Smooth muscle cell (in vitro differentiated cells): ENCODE results near the gene RFX8. TPM values are rescaled to one million over a fixed set of nuclear protein-coding genes. Genes with fewer than 3 reads are reported as not detected.

Experiments used
- DNase-seq: peaks from one replicate; lab custom pipeline; 2025; ENCODE audit not compliant: unreplicated experiment; lab: John Stamatoyannopoulos, UW
- H2AFZ ChIP-seq: fragments of 200-600 bp; sonication (generic); 2 replicates; pipeline ENCODE4 v1.6.0; 2016; ENCODE audit warnings: antibody characterized with exemption, low read depth, mild to moderate bottlenecking
- H3F3A ChIP-seq: fragments of 200-600 bp; sonication (generic); 2 replicates; pipeline ENCODE4 v1.6.0; 2017; ENCODE audit warnings: antibody characterized with exemption, low read depth
- H3K27ac ChIP-seq: fragments of 200-600 bp; sonication (generic); 2 replicates; pipeline ENCODE4 v1.5.1; 2016; ENCODE audit warnings: low read depth, mild to moderate bottlenecking
- H3K27me3 ChIP-seq: fragments of 200-600 bp; sonication (generic); 2 replicates; pipeline ENCODE4 v1.6.1; 2016; ENCODE audit warnings: low read depth, mild to moderate bottlenecking
- H3K36me3 ChIP-seq: fragments of 200-600 bp; sonication (generic); 2 replicates; pipeline ENCODE4 v1.5.1; 2016; ENCODE audit warnings: low read depth
- H3K4me1 ChIP-seq: fragments of 200-600 bp; sonication (generic); 2 replicates; pipeline ENCODE4 v1.5.1; 2016; ENCODE audit warnings: low read depth
- H3K4me2 ChIP-seq: fragments of 200-600 bp; sonication (generic); 2 replicates; pipeline ENCODE4 v1.6.0; 2016; ENCODE audit warnings: mild to moderate bottlenecking
- H3K4me3 ChIP-seq: fragments of 200-600 bp; sonication (generic); 2 replicates; pipeline ENCODE4 v1.5.1; 2016; ENCODE audit warnings: mild to moderate bottlenecking
- H3K79me2 ChIP-seq: fragments of 200-600 bp; sonication (generic); 2 replicates; pipeline ENCODE4 v1.6.0; 2016; ENCODE audit warnings: low read depth, mild to moderate bottlenecking
- H3K9ac ChIP-seq: fragments of 200-600 bp; sonication (generic); 2 replicates; pipeline ENCODE4 v1.6.0; 2016; ENCODE audit warnings: low read depth
- H3K9me3 ChIP-seq: fragments of 200-600 bp; sonication (generic); replicated peaks from 2 replicates; pipeline ENCODE4 v1.5.1; 2016; ENCODE audit warnings: low read depth
- H4K20me1 ChIP-seq: fragments of 200-600 bp; sonication (generic); 2 replicates; pipeline ENCODE4 v1.6.0; 2016; ENCODE audit warnings: low read depth
- WGBS: methylation state at CpG from one replicate; pipeline ENCODE4 v1.1.7; 2016; ENCODE audit warnings: low lambda C conversion rate; 5-methylcytosine and 5-hydroxymethylcytosine counted together
- polyA plus RNA-seq: library from polyadenylated mRNA; unstranded; fragments of >200 nt; fragmentation: Nextera tagmentation; extraction: Ambion mirVana; gene quantifications from 2 replicates; pipeline ENCODE4 v1.2.1, GENCODE V29; 2016
- total RNA-seq: library from RNA; depleted of rRNA; stranded (reverse); fragments of >200 nt; gene quantifications from 2 replicates; pipeline ENCODE4 v1.2.3, GENCODE V29; 2014
- TF ChIP-seq, protein P1 (sequence below): fragments of 200-600 bp; sonication (generic); IDR thresholded peaks from 2 replicates; pipeline ENCODE4 v1.5.1; 2017; ENCODE audit warnings: borderline replicate concordance, mild to moderate bottlenecking, antibody characterized with exemption; ENCODE audit not compliant: insufficient read depth, poor library complexity, severe bottlenecking

The RFX8 gene
- total and polyA plus RNA-seq, 2 experiments from 2014 or later = 2.3 to 3.0 TPM

DNA sequence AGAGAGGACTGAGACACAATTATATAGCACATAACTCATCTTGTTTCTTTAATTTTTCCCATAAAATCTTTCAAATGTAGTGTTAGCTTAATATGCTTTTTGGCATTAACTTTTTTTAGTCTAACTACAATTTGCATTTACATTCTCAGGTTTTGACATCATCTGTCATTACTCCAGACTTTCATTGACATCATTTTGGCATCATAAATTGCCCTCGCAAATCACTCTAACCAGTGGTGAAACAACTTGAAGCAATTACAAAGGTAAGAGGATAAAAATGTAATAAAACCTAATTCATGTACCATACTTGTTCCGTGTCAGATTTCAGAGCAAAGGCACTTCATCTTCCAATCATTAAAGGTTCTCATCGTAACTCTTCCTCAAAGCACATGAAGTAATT lies 41.4 kb downstream of the RFX8 start:
- 87% methylated on average over 3 of the region's 3 CpGs for WGBS
- Histone ChIP-seq H3K36me3 (no peaks in the 10 kb centered on the region), H3K4me1 (peaks cover 7% of the 10 kb centered on the region), H3K9me3 (no peaks in the 10 kb centered on the region), H3K4me3 (no peak overlapping the region), H3K27me3 (no peaks in the 10 kb centered on the region), H3K4me2 (no peak overlapping the region), H3K9ac (no peak overlapping the region), H3K27ac (no peak overlapping the region), H4K20me1 (no peaks in the 10 kb centered on the region), H2AFZ (no peak overlapping the region), H3F3A (no peaks in the 10 kb centered on the region), H3K79me2 (no peaks in the 10 kb centered on the region)
- TF ChIP-seq, protein P1, sequence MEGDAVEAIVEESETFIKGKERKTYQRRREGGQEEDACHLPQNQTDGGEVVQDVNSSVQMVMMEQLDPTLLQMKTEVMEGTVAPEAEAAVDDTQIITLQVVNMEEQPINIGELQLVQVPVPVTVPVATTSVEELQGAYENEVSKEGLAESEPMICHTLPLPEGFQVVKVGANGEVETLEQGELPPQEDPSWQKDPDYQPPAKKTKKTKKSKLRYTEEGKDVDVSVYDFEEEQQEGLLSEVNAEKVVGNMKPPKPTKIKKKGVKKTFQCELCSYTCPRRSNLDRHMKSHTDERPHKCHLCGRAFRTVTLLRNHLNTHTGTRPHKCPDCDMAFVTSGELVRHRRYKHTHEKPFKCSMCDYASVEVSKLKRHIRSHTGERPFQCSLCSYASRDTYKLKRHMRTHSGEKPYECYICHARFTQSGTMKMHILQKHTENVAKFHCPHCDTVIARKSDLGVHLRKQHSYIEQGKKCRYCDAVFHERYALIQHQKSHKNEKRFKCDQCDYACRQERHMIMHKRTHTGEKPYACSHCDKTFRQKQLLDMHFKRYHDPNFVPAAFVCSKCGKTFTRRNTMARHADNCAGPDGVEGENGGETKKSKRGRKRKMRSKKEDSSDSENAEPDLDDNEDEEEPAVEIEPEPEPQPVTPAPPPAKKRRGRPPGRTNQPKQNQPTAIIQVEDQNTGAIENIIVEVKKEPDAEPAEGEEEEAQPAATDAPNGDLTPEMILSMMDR = no peak
- no peak for DNase-seq

DNA sequence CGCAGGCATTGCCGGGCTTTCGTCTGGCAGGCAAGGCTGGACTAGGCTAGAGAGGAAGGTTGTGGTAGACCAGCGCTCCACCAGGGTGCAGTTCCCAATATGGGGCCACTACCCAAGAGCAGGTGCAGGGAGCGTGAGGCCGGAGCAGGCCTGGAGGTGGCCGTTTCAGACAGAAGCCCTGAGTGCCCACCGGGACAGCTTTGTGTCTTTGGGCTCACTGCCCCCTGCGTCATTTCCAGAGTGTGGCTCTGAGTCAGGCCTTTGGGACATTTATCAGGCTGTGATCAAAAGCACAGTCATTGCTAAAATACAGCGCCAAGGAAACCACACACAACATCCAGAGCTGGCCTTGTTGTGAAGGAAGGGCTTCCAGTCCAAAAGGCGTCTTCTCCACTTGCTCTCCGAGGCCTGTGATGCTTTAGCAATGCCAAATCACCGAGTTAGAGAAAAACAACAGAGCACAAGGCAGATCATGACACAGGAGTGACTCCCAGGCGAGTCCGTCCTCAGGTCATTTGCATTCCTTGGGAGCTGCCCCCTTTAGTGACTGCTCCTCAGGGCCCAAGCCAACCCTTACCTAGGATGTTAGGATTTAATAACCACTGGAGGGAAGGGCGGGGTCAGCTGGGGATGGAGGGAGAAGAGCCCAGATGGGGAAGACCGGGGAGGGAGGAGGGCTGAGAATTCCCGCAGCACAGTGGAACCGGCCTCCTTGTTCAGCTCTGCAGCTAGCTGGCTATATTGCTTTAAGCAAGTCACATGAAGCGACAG lies 42.3 kb downstream of the RFX8 start:
- no peak overlapping the region for H3K4me2 ChIP-seq
- peaks cover 7% of the 10 kb centered on the region for H3K4me1 ChIP-seq
- no peaks in the 10 kb centered on the region for H3K79me2 ChIP-seq
- H3K27me3 ChIP-seq = no peaks in the 10 kb centered on the region
- no peaks in the 10 kb centered on the region for H3K36me3 ChIP-seq
- H3K27ac ChIP-seq = no peak overlapping the region
- H3K9me3 ChIP-seq = no peaks in the 10 kb centered on the region
- no peak for DNase-seq
- no peaks in the 10 kb centered on the region for H3F3A ChIP-seq
- WGBS = 90% methylated on average over 20 of the region's 20 CpGs
- no peaks in the 10 kb centered on the region for H4K20me1 ChIP-seq
- H2AFZ ChIP-seq = no peak overlapping the region
- TF ChIP-seq, protein P1 = no peak
- H3K4me3 ChIP-seq = no peak overlapping the region
- H3K9ac ChIP-seq = no peak overlapping the region

DNA sequence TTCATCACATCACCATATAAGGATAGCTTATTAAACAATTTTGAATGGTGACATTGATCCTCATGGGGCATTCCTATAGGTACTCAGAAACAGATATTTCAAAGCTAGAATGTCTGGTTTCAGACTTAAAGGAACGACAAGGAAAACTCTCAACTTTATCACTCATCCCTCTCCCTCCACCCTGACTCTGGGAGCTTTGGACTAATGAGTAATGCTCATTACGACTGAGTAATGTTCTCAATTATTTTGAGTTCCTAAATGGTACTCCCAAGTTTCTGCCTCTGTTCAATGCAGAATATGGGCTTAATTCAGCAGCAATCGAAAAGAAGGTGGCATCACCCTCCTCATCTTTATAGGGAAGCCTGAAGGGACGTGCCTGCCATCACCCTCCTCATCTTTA lies 43.4 kb downstream of the RFX8 start:
- no peak overlapping the region for H3K4me2 ChIP-seq
- TF ChIP-seq, protein P1 = no peak
- H3K27me3 ChIP-seq = no peaks in the 10 kb centered on the region
- H2AFZ ChIP-seq = no peak overlapping the region
- H3F3A ChIP-seq = no peaks in the 10 kb centered on the region
- 70% methylated on average over 4 of the region's 4 CpGs for WGBS
- peaks cover 7% of the 10 kb centered on the region for H3K4me1 ChIP-seq
- no peaks in the 10 kb centered on the region for H3K9me3 ChIP-seq
- H3K36me3 ChIP-seq = no peaks in the 10 kb centered on the region
- H3K79me2 ChIP-seq = no peaks in the 10 kb centered on the region
- no peak for DNase-seq
- no peak overlapping the region for H3K4me3 ChIP-seq
- no peak overlapping the region for H3K27ac ChIP-seq
- no peaks in the 10 kb centered on the region for H4K20me1 ChIP-seq
- H3K9ac ChIP-seq = no peak overlapping the region

DNA sequence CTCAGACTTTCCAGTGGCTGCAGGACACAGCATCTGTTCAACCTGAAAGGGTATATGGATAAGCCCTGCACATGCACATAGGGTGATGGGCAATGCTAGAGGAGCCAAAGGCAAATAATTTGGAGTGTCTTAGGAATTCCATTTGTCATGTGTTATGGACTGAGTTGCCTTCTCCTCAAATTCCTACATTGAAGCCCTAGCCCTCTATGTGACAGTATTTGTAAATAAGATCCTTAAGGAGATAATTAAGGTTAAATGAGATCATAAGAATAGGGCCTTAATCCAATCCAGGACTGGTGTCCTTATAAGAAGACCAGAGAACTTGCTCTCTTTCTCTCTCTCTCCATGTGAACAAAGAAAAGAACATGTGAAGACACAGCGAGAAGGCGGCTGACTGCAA lies 44.8 kb downstream of the RFX8 start:
- H3K4me3 ChIP-seq = no peak overlapping the region
- H3K79me2 ChIP-seq = no peaks in the 10 kb centered on the region
- H3K9me3 ChIP-seq = no peaks in the 10 kb centered on the region
- H3K27ac ChIP-seq = no peak overlapping the region
- no peaks in the 10 kb centered on the region for H3K27me3 ChIP-seq
- peaks cover 2% of the 10 kb centered on the region for H3K4me1 ChIP-seq
- TF ChIP-seq, protein P1 = no peak
- no peak overlapping the region for H2AFZ ChIP-seq
- H3K4me2 ChIP-seq = no peak overlapping the region
- whole genome bisulfite sequencing = 100% methylated on average over 2 of the region's 2 CpGs
- DNase-seq = no peak
- H3F3A ChIP-seq = no peaks in the 10 kb centered on the region
- H3K9ac ChIP-seq = no peak overlapping the region
- no peaks in the 10 kb centered on the region for H4K20me1 ChIP-seq
- no peaks in the 10 kb centered on the region for H3K36me3 ChIP-seq
